SK-N-SH treated with all-trans-retinoic acid at 6 μM for 48 hours (cell line): Measurements from ENCODE around the gene EIF6.

ENCODE experiments used
- ARNTL ChIP-seq: fragments of 450-650 bp; formaldehyde crosslinking; IDR thresholded peaks from 2 replicates; pipeline ENCODE4 v1.5.0; 2020; ENCODE audit warnings: low read depth, mild to moderate bottlenecking, moderate library complexity, borderline replicate concordance
- PATZ1 ChIP-seq: fragments of 250-450 bp; sonication (Bioruptor Pico); IDR thresholded peaks from 2 replicates; pipeline ENCODE4 v1.8.0; 2020; ENCODE audit warnings: mild to moderate bottlenecking, moderate library complexity, borderline replicate concordance
- ZFP30 ChIP-seq: fragments of 450-650 bp; formaldehyde crosslinking; IDR thresholded peaks from 2 replicates; pipeline ENCODE4 v1.5.0; 2022; ENCODE audit warnings: mild to moderate bottlenecking, moderate library complexity

GRCh38 chr20:35232575-35232974 is 52.0 kb downstream of the EIF6 start:
- TF ChIP-seq PATZ1 (CRISPR knock-in tag) (no peak), ARNTL (no peak), ZFP30 (no peak)
